ENCODE data around the gene PLEKHM2. TPM values are rescaled to one million over a fixed set of nuclear protein-coding genes. Genes with fewer than 3 reads are reported as not detected.
A peak's percentile ranks its signal among the peaks of the same experiment; 100 is the strongest.

PLEKHM2 gene
- total RNA-seq, 1 experiment from 2014 or later = 45.9 TPM

GRCh38 chr1:15731735-15732685, 47.9 kb downstream of the PLEKHM2 start:
- no CpG with 5 or more reads among the region's 39 CpGs for WGBS (ENCODE audit: extremely low coverage, insufficient read length, low lambda C conversion rate)

More at GRCh38 chr1:15731735-15732685, 47.9 kb downstream of the PLEKHM2 start:
- H3T11ph ChIP-seq (ENCODE audit: low read length) = no peak overlapping the region
- no peaks in the 10 kb centered on the region for H3K4me1 Mint-ChIP-seq
- H3K9me3 ChIP-seq (ENCODE audit: control insufficient read depth, low read depth, low read length) = no peaks in the 10 kb centered on the region
- H4K5ac ChIP-seq (ENCODE audit: insufficient read length, low read depth, low read length) = no peak overlapping the region
- H3K4me3 Mint-ChIP-seq = no peak overlapping the region
- no peaks in the 10 kb centered on the region for H3K9me3 Mint-ChIP-seq
- H3K14ac ChIP-seq (ENCODE audit: insufficient read depth, low read length) = no peak overlapping the region
- no peak overlapping the region for H3K56ac ChIP-seq (ENCODE audit: insufficient read length, low read depth, low read length)
- H3K4me1 ChIP-seq (ENCODE audit: insufficient read depth, low read length) = no peaks in the 10 kb centered on the region
- H3K27ac Mint-ChIP-seq = peak overlapping the region in 1 of 3 experiments; percentile 44; a peak in 1 of 7 replicates
- H3K23ac ChIP-seq (ENCODE audit: insufficient read length, low read depth, low read length) = no peak overlapping the region
- H3K79me1 ChIP-seq (ENCODE audit: insufficient read depth, low read depth, low read length, poor library complexity, severe bottlenecking) = no peaks in the 10 kb centered on the region
- H3K27ac ChIP-seq (ENCODE audit: insufficient read length, low read depth, low read length) = no peak overlapping the region
- no peak overlapping the region for H2BK5ac ChIP-seq (ENCODE audit: insufficient read length, low read length)
- no peak for TF ChIP-seq CTCF (conservative IDR thresholded peaks at IDR 0.05)
- no peak overlapping the region for H2BK20ac ChIP-seq (ENCODE audit: low read depth, low read length, poor library complexity, severe bottlenecking)
- no peak overlapping the region for H3K4me2 ChIP-seq (ENCODE audit: insufficient read depth, insufficient read length, low read length)
- no peaks in the 10 kb centered on the region for H3K23me2 ChIP-seq (ENCODE audit: insufficient read length, low read depth, low read length, poor library complexity, severe bottlenecking)
- H2BK120ac ChIP-seq (ENCODE audit: low read depth, low read length, poor library complexity, severe bottlenecking) = no peak overlapping the region
- H4K8ac ChIP-seq (replicated peaks; ENCODE audit: insufficient read length, low read depth, low read length) = no peak overlapping the region
- no peaks in the 10 kb centered on the region for H3K79me2 ChIP-seq (ENCODE audit: insufficient read depth, low read length)
- no peak overlapping the region for H3K9ac ChIP-seq (ENCODE audit: extremely low read depth, insufficient read length, low read length)
- H3K36me3 Mint-ChIP-seq (ENCODE audit: insufficient read depth in 1 of 3, low read depth in 3 of 3) = peaks cover 10 to 42% (median 35%) of the 10 kb centered on the region in 3 experiments; a peak in 5 of 7 replicates
- no peaks in the 10 kb centered on the region for H3K27me3 Mint-ChIP-seq (ENCODE audit: low read depth)
- H3K4ac ChIP-seq (ENCODE audit: low read depth, low read length) = no peak overlapping the region
- H4K91ac ChIP-seq (ENCODE audit: insufficient read length, low read depth, low read length) = no peak overlapping the region
- H4K20me1 ChIP-seq (ENCODE audit: control insufficient read depth, insufficient read depth, insufficient read length) = no peaks in the 10 kb centered on the region
- no peak overlapping the region for H2AFZ ChIP-seq (ENCODE audit: low read length)
- no peak overlapping the region for H2BK12ac ChIP-seq (ENCODE audit: insufficient read length, low read depth, low read length)
- H3K18ac ChIP-seq (ENCODE audit: insufficient read length, low read depth, low read length) = no peak overlapping the region
- no peak overlapping the region for H2BK15ac ChIP-seq (ENCODE audit: low read depth, low read length)
- no peak for DNase-seq
- no peaks in the 10 kb centered on the region for H3K27me3 ChIP-seq (ENCODE audit: insufficient read depth, low read length)
- H2AK5ac ChIP-seq (ENCODE audit: insufficient read length, low read length) = no peak overlapping the region
